Prostate gland (tissue), 2 donors: ENCODE data around the gene MTCH1. TPM values are rescaled to one million over a fixed set of nuclear protein-coding genes. Genes with fewer than 3 reads are reported as not detected.

Source experiments
- DNase-seq: peaks from one replicate; pipeline ENCODE4 v3.0.0-alpha.2; 2019; ENCODE audit warnings: low spot score
- H3K27ac ChIP-seq, 2 donors: fragments of 200-600 bp; sonication (generic); 2 replicates each; pipeline ENCODE4 v1.5.1; 2017 to 2019
- H3K27me3 ChIP-seq: fragments of 200-600 bp; sonication (generic); replicated peaks from 2 replicates; pipeline ENCODE4 v1.5.1; 2019; ENCODE audit not compliant: insufficient read depth
- H3K36me3 ChIP-seq, 2 donors: fragments of 200-600 bp; sonication (generic); 1 replicate in 1 of 2; 2 replicates in 1 of 2; pipeline versions ENCODE4 v1.5.1 to v1.8.1; 2017 to 2019
- H3K4me1 ChIP-seq: fragments of 200-600 bp; sonication (generic); replicated peaks from 2 replicates; pipeline ENCODE4 v1.5.1; 2019
- H3K4me3 ChIP-seq, 2 donors: fragments of 200-600 bp; sonication (generic); 2 replicates each; pipeline ENCODE4 v1.5.1; 2017 to 2019
- H3K9me3 ChIP-seq: fragments of 200-600 bp; sonication (generic); 2 replicates; pipeline ENCODE4 v1.5.1; 2017
- POLR2A ChIP-seq: fragments of 450-650 bp; IDR thresholded peaks from one replicate; pipeline ENCODE4 v1.6.1; 2016; ENCODE audit warnings: antibody characterized with exemption, mild to moderate bottlenecking
- POLR2AphosphoS5 ChIP-seq: sonication (generic); formaldehyde crosslinking; IDR thresholded peaks from one replicate; pipeline ENCODE4 v1.6.1; 2017; ENCODE audit warnings: antibody characterized with exemption
- WGBS: methylation state at CpG from one replicate; pipeline ENCODE4 v1.1.5; 2018; 5-methylcytosine and 5-hydroxymethylcytosine counted together
- intact Hi-C: fragments of 100-400 bp; cut with DNase I; formaldehyde crosslinking; loops from one replicate; pipeline ENCODE4 v1.14.2; 2022
- total RNA-seq, 2 donors: library from RNA; depleted of rRNA; stranded (reverse); fragments of >200 nt; gene quantifications; one replicate each; pipeline ENCODE4 v1.1.0, GENCODE V29; 2016
- TF ChIP-seq, protein P1 (sequence below), 4 experiments: fragments of 200-600 bp in 2 of 4; fragments of 450-650 bp in 2 of 4; sonication (generic) in 2 of 4; IDR thresholded peaks; 1 replicate in 3 of 4; 2 replicates in 1 of 4; pipeline ENCODE4 v1.5.1; 2016 to 2019; ENCODE audit warnings: antibody characterized with exemption in 4 of 4, mild to moderate bottlenecking in 2 of 4, moderate library complexity in 2 of 4

The MTCH1 gene
- total RNA-seq, 2 donors from 2014 or later = 269 to 367 TPM

- WGBS = 44% methylated on average over 11 of the region's 11 CpGs
- H3K27ac ChIP-seq = no peak overlapping the region
- intact Hi-C loops = no loop called here
- H3K27me3 ChIP-seq = no peaks in the 10 kb centered on the region
- TF ChIP-seq, protein P1, sequence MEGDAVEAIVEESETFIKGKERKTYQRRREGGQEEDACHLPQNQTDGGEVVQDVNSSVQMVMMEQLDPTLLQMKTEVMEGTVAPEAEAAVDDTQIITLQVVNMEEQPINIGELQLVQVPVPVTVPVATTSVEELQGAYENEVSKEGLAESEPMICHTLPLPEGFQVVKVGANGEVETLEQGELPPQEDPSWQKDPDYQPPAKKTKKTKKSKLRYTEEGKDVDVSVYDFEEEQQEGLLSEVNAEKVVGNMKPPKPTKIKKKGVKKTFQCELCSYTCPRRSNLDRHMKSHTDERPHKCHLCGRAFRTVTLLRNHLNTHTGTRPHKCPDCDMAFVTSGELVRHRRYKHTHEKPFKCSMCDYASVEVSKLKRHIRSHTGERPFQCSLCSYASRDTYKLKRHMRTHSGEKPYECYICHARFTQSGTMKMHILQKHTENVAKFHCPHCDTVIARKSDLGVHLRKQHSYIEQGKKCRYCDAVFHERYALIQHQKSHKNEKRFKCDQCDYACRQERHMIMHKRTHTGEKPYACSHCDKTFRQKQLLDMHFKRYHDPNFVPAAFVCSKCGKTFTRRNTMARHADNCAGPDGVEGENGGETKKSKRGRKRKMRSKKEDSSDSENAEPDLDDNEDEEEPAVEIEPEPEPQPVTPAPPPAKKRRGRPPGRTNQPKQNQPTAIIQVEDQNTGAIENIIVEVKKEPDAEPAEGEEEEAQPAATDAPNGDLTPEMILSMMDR (IDR thresholded peaks at IDR 0.05) = no peak
- no peak for TF ChIP-seq POLR2A
- no peak for TF ChIP-seq POLR2AphosphoS5
- no peak overlapping the region for H3K4me3 ChIP-seq
- no peaks in the 10 kb centered on the region for H3K4me1 ChIP-seq
- peaks cover 0 to 10% of the 10 kb centered on the region in 2 donors for H3K36me3 ChIP-seq
- no peak for DNase-seq
- no peaks in the 10 kb centered on the region for H3K9me3 ChIP-seq
These were observed 22.3 kb downstream of the MTCH1 start for GRCh38 chr6:36963451-36964290.

DNA sequence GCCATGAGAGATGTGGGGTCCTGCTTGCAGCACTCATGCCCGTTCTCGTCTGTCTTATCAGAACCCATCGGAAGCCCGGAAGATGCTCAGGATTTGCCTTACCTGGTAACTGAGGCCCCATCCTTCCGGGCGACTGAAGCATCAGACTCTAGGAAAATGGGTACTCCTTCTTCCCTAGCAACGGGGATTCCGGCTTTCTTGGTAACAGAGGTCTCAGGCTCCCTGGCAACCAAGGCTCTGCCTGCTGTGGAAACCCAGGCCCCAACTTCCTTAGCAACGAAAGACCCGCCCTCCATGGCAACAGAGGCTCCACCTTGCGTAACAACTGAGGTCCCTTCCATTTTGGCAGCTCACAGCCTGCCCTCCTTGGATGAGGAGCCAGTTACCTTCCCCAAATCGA lies 23.1 kb downstream of the MTCH1 start:
- TF ChIP-seq, protein P1 (IDR thresholded peaks at IDR 0.05) = no peak
- TF ChIP-seq POLR2A (no peak), POLR2AphosphoS5 (no peak)
- Histone ChIP-seq H3K36me3 (peaks cover 0 to 2% of the 10 kb centered on the region in 2 donors), H3K27me3 (no peaks in the 10 kb centered on the region), H3K27ac (no peak overlapping the region), H3K4me3 (no peak overlapping the region), H3K9me3 (no peaks in the 10 kb centered on the region), H3K4me1 (no peaks in the 10 kb centered on the region)
- 68% methylated on average over 12 of the region's 12 CpGs for WGBS
- no peak for DNase-seq
- intact Hi-C loops = no loop called here

GRCh38 chr6:36961441-36962435 lies 24.3 kb downstream of the MTCH1 start:
- Histone ChIP-seq H3K9me3 (no peaks in the 10 kb centered on the region), H3K4me1 (no peaks in the 10 kb centered on the region), H3K36me3 (no peaks in the 10 kb centered on the region), H3K4me3 (no peak overlapping the region), H3K27ac (no peak overlapping the region), H3K27me3 (no peaks in the 10 kb centered on the region)
- no peak for DNase-seq
- TF ChIP-seq POLR2AphosphoS5 (no peak), POLR2A (no peak)
- TF ChIP-seq, protein P1 (IDR thresholded peaks at IDR 0.05) = no peak
- intact Hi-C loops = no loop called here
- WGBS = 56% methylated on average over 40 of the region's 40 CpGs

DNA sequence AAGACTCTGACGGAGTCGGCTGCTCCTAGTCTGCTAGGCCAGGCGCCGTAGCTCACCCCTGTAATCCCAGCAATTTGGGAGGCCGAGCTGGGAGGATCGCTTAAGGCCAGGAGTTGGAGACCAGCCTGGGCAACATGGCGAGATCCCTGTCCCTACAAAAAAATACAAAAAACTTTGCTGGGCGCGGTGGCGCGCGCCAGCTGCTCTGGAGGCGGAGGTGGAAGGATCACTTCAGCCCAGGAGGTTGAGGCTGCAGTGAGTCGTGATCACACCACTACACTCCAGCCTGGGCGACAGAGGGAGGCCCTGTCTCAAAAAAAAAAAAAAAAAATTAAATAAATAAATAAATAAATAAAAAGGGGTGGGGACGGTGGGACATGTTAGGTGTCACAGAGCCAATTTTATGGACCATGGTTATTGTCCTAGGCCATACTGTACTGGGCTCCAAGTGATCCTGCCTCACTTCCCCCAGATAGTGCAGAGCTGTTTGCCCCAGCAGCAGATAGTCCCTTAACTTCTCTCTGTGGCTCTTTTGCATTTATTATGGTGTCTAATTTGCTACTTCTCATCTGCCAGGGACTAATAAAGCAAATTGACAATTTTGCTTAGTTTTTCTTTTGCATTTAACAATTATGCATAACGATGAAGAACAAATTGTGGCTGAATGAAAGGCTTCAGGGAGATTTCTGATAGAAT lies 26.3 kb downstream of the MTCH1 start:
- H3K4me1 ChIP-seq = no peaks in the 10 kb centered on the region

More for the DNA sequence above, 26.3 kb downstream of the MTCH1 start:
- DNase-seq = no peak
- intact Hi-C loops = no loop called here
- no peak for TF ChIP-seq POLR2A
- TF ChIP-seq POLR2AphosphoS5 = no peak
- TF ChIP-seq, protein P1 (IDR thresholded peaks at IDR 0.05) = no peak
- Histone ChIP-seq H3K27ac (no peak overlapping the region), H3K27me3 (no peaks in the 10 kb centered on the region), H3K36me3 (no peaks in the 10 kb centered on the region), H3K9me3 (no peaks in the 10 kb centered on the region), H3K4me3 (no peak overlapping the region)
- WGBS = 91% methylated on average over 17 of the region's 17 CpGs
